Spleen (tissue), 7 donors: ENCODE measurements around the gene CHURC1.

ENCODE experiments used
- CTCF ChIP-seq, 11 experiments: fragments of 200-600 bp in 7 of 11; fragments of 450-650 bp in 4 of 11; sonication (generic) in 4 of 11; IDR thresholded peaks in 8 of 11; conservative IDR thresholded peaks in 3 of 11; 1 replicate in 7 of 11; 2 replicates in 4 of 11; pipeline versions ENCODE4 v1.4.0 to v1.8.0; 2016 to 2021; ENCODE audit warnings: antibody characterized with exemption in 11 of 11, inconsistent platforms in 4 of 11, mild to moderate bottlenecking in 1 of 11
- POLR2A ChIP-seq, 3 donors: fragments of 450-650 bp; IDR thresholded peaks; one replicate each; pipeline ENCODE4 v1.5.1; 2017; ENCODE audit warnings: antibody characterized with exemption in 3 of 3, mild to moderate bottlenecking in 1 of 3
- POLR2AphosphoS5 ChIP-seq, 3 donors: sonication (generic); formaldehyde crosslinking; IDR thresholded peaks; one replicate each; pipeline ENCODE4 v1.5.1; 2017; ENCODE audit warnings: antibody characterized with exemption in 3 of 3
- donor health status: DM: no; HTN: no; CAD: no; lungs with moderate emphysema.
- donor health status: DM: no; HTN: no; CAD: no.
- donor health status: DM: no; HTN: no; CAD: no.

- TF ChIP-seq CTCF (IDR thresholded peaks at IDR 0.05 in 8 of 11, conservative IDR thresholded peaks at IDR 0.05 in 3 of 11) (no peak), POLR2AphosphoS5 (IDR thresholded peaks at IDR 0.05) (no peak), POLR2A (IDR thresholded peaks at IDR 0.05) (no peak)
Observed at GRCh38 chr14:64968167-64968566, 53.9 kb downstream of the CHURC1 start.
